Panc1 (cell line): Measurements from ENCODE around the gene NEK7. TPM values are rescaled to one million over a fixed set of nuclear protein-coding genes. Genes with fewer than 3 reads are reported as not detected.

Source experiments
- ATAC-seq: fragments of 200-7000 bp; cut with Tn5 transposase; 2 replicates; pipeline ENCODE4 v1.9.1; 2020; ENCODE audit warnings: mild to moderate bottlenecking, moderate library complexity
- BruUV-seq: library from RNA; stranded (reverse); fragments of 400-500 nt; replicated peaks from 2 replicates; lab custom pipeline; 2021; lab: Mats Ljungman, UMichigan
- CTCF ChIA-PET: fragments of 300-600 bp; sonication (Branson Sonifier 250); formaldehyde crosslinking; loops from one replicate; lab custom pipeline; 2022; ENCODE audit warnings: antibody characterized with exemption; lab: Charles Lee
- POLR2A ChIA-PET: fragments of 300-600 bp; sonication (Branson Sonifier 250); formaldehyde crosslinking; loops from one replicate; lab custom pipeline; 2022; ENCODE audit warnings: antibody characterized with exemption; lab: Charles Lee
- DNase-seq: peaks from one replicate; pipeline ENCODE4 v3.0.0-alpha.2; 2010; ENCODE audit warnings: low read depth, low spot score
- H3K27ac ChIP-seq: 2 replicates; pipeline ENCODE4 v1.5.1; 2011; ENCODE audit warnings: mild to moderate bottlenecking, low read length, inconsistent platforms
- H3K27me3 ChIP-seq: fragments of 200-500 bp; sonication (Bioruptor generic); 2 replicates; pipeline ENCODE4 v1.6.0; 2014; ENCODE audit warnings: low read length, inconsistent platforms; ENCODE audit not compliant: control insufficient read depth, insufficient read depth
- H3K36me3 ChIP-seq: fragments of 200-500 bp; sonication (Bioruptor generic); 2 replicates; pipeline ENCODE4 v1.5.1; 2014; ENCODE audit warnings: inconsistent platforms, mild to moderate bottlenecking, low read length, moderate library complexity; ENCODE audit not compliant: control insufficient read depth, insufficient read depth
- H3K4me1 ChIP-seq: 2 replicates; pipeline ENCODE4 v1.5.1; 2011; ENCODE audit warnings: inconsistent platforms, mild to moderate bottlenecking, low read length, moderate library complexity; ENCODE audit not compliant: control insufficient read depth, insufficient read depth
- H3K4me3 ChIP-seq, 2 experiments: 2 replicates each; pipeline ENCODE4 v1.5.1; 2011 to 2012; ENCODE audit warnings: low read depth in 2 of 2, low read length in 2 of 2, mild to moderate bottlenecking in 2 of 2, inconsistent platforms in 1 of 2, moderate library complexity in 1 of 2
- H3K9me3 ChIP-seq: fragments of 200-500 bp; sonication (Bioruptor generic); 2 replicates; pipeline ENCODE4 v1.5.1; 2014; ENCODE audit warnings: low read depth, mild to moderate bottlenecking, inconsistent platforms, low read length, moderate library complexity; ENCODE audit not compliant: control insufficient read depth, insufficient read depth
- POLR2AphosphoS5 ChIP-seq: IDR thresholded peaks from 2 replicates; pipeline ENCODE4 v1.6.1; 2012; ENCODE audit warnings: mild to moderate bottlenecking, low read depth, low read length, moderate library complexity
- SIN3A ChIP-seq: IDR thresholded peaks from 2 replicates; pipeline ENCODE4 v1.6.1; 2012; ENCODE audit warnings: low read depth, mild to moderate bottlenecking, low read length, moderate library complexity, borderline replicate concordance; ENCODE audit not compliant: insufficient read depth
- TCF7L2 ChIP-seq: IDR thresholded peaks from 2 replicates; pipeline ENCODE4 v1.6.1; 2011; ENCODE audit warnings: mild to moderate bottlenecking, low read depth, low read length, inconsistent platforms
- in situ Hi-C: cut with HindIII; loops from 2 replicates; pipeline ENCODE4 v1.10.0; 2016; ENCODE audit warnings: low sequenced_read_pairs, low pct_unique_long_range_greater_than_20kb
- intact Hi-C: fragments of 100-400 bp; cut with micrococcal nuclease; formaldehyde crosslinking; loops from one replicate; pipeline ENCODE4 v1.10.0; 2022; ENCODE audit not compliant: unreplicated experiment
- total RNA-seq: library from RNA; stranded (reverse); gene quantifications from one replicate; pipeline ENCODE4 v1.2.1, GENCODE V29; 2021; ENCODE audit not compliant: unreplicated experiment
- TF ChIP-seq, protein P1 (sequence below): fragments of 450-650 bp; IDR thresholded peaks from 2 replicates; pipeline ENCODE4 v1.5.1; 2017; ENCODE audit warnings: mild to moderate bottlenecking
- TF ChIP-seq, protein P2 (sequence below), 2 experiments: IDR thresholded peaks; 2 replicates each; pipeline ENCODE4 v1.6.1; 2011 to 2012; ENCODE audit warnings: low read depth in 2 of 2, control low read depth in 1 of 2, low read length in 1 of 2, mild to moderate bottlenecking in 1 of 2, moderate library complexity in 1 of 2; ENCODE audit not compliant: insufficient read depth in 1 of 2

NEK7 gene
- total RNA-seq, 1 experiment from 2014 or later = 53.0 TPM

DNA sequence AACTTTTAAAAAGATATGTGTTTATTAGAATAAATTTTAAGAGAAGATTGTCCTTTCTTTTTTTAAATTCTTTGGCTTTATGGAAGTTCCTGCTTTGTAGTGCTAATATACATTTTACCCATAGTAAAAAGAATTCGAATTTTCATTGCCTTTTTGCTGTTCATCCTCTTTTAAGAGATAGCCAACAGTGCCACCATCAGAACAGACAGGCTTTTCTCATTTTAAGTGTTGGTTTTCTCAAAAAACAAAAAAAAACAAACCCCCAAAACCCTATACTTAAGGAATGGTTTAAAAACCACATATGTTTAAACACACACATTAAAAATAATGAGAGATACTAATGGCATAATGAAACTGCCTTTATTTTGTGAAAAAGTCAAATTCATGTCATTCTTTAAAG, 118.8 kb downstream of the NEK7 start:
- in situ Hi-C loops (no loop called here), intact Hi-C loops (no loop called here)
- no peaks in the 10 kb centered on the region; the same call in 1 of the 2 replicates for H3K36me3 ChIP-seq
- H3K9me3 ChIP-seq = no peaks in the 10 kb centered on the region
- ChIA-PET CTCF (no interaction called here), POLR2A (no interaction called here)
- no TSS peak for BruUV-seq
- ATAC-seq (no peak), DNase-seq (no peak)
- no peak overlapping the region for H3K27ac ChIP-seq
- H3K4me1 ChIP-seq = no peaks in the 10 kb centered on the region
- no peaks in the 10 kb centered on the region for H3K27me3 ChIP-seq
- H3K4me3 ChIP-seq = no peak overlapping the region
- TF ChIP-seq, protein P1, sequence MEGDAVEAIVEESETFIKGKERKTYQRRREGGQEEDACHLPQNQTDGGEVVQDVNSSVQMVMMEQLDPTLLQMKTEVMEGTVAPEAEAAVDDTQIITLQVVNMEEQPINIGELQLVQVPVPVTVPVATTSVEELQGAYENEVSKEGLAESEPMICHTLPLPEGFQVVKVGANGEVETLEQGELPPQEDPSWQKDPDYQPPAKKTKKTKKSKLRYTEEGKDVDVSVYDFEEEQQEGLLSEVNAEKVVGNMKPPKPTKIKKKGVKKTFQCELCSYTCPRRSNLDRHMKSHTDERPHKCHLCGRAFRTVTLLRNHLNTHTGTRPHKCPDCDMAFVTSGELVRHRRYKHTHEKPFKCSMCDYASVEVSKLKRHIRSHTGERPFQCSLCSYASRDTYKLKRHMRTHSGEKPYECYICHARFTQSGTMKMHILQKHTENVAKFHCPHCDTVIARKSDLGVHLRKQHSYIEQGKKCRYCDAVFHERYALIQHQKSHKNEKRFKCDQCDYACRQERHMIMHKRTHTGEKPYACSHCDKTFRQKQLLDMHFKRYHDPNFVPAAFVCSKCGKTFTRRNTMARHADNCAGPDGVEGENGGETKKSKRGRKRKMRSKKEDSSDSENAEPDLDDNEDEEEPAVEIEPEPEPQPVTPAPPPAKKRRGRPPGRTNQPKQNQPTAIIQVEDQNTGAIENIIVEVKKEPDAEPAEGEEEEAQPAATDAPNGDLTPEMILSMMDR = no peak; the same call in 1 of the 2 replicates
- TF ChIP-seq TCF7L2 = no peak
- TF ChIP-seq SIN3A = no peak
- no peak for TF ChIP-seq POLR2AphosphoS5
- TF ChIP-seq, protein P2, sequence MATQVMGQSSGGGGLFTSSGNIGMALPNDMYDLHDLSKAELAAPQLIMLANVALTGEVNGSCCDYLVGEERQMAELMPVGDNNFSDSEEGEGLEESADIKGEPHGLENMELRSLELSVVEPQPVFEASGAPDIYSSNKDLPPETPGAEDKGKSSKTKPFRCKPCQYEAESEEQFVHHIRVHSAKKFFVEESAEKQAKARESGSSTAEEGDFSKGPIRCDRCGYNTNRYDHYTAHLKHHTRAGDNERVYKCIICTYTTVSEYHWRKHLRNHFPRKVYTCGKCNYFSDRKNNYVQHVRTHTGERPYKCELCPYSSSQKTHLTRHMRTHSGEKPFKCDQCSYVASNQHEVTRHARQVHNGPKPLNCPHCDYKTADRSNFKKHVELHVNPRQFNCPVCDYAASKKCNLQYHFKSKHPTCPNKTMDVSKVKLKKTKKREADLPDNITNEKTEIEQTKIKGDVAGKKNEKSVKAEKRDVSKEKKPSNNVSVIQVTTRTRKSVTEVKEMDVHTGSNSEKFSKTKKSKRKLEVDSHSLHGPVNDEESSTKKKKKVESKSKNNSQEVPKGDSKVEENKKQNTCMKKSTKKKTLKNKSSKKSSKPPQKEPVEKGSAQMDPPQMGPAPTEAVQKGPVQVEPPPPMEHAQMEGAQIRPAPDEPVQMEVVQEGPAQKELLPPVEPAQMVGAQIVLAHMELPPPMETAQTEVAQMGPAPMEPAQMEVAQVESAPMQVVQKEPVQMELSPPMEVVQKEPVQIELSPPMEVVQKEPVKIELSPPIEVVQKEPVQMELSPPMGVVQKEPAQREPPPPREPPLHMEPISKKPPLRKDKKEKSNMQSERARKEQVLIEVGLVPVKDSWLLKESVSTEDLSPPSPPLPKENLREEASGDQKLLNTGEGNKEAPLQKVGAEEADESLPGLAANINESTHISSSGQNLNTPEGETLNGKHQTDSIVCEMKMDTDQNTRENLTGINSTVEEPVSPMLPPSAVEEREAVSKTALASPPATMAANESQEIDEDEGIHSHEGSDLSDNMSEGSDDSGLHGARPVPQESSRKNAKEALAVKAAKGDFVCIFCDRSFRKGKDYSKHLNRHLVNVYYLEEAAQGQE (IDR thresholded peaks at IDR 0.05; ENCODE audit: insufficient read depth in 1 of 2, low read depth in 2 of 2, low read length in 1 of 2) = no peak

DNA sequence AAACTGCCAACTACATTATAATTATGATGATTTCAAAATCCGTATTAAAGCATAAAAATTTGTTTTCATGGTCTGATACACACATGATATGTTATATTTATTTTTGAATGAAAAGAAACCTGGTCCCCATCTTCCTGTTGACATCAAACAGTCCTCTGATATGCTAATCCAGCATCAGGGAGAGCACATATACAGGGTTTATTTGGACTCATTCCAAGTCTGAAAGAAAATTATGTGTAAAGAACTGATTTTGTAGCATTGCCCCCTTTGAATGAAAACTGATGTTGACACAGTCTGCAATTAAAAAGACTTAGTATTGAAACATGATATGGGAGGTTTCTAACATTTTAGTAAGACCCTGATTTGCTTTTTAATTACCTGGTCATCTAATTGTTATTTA, 119.4 kb downstream of the NEK7 start:
- Histone ChIP-seq H3K27me3 (no peaks in the 10 kb centered on the region), H3K4me3 (no peak overlapping the region), H3K9me3 (no peaks in the 10 kb centered on the region), H3K27ac (no peak overlapping the region), H3K4me1 (no peaks in the 10 kb centered on the region), H3K36me3 (no peaks in the 10 kb centered on the region; the same call in 1 of the 2 replicates)
- intact Hi-C loops (no loop called here), in situ Hi-C loops (no loop called here)
- DNase-seq (no peak), ATAC-seq (no peak)
- CTCF ChIA-PET = no interaction called here
- no TSS peak for BruUV-seq
- TF ChIP-seq TCF7L2 = no peak
- no peak for TF ChIP-seq SIN3A
- TF ChIP-seq, protein P2 (IDR thresholded peaks at IDR 0.05; ENCODE audit: insufficient read depth in 1 of 2, low read depth in 2 of 2, low read length in 1 of 2) = no peak
- TF ChIP-seq POLR2AphosphoS5 = no peak
- TF ChIP-seq, protein P1 = no peak
- POLR2A ChIA-PET = no interaction called here
